Cardiac fibroblast (primary cell): ENCODE data around the gene MED12L.

Experiments
- DNase-seq, 2 donors: peaks; one replicate each; pipeline versions ENCODE4 v3.0.0 to v3.0.0-alpha.2; 2010; ENCODE audit warnings: low read depth in 2 of 2
- H3K4me3 ChIP-seq, 2 donors: replicated peaks in 1 of 2; 1 replicate in 1 of 2; 2 replicates in 1 of 2; pipeline ENCODE4 v1.5.1; 2011; ENCODE audit warnings: low read depth in 2 of 2, low read length in 2 of 2, mild to moderate bottlenecking in 2 of 2, moderate library complexity in 1 of 2
- TF ChIP-seq, protein P1 (sequence below): IDR thresholded peaks from one replicate; pipeline ENCODE4 v1.5.1; 2011; ENCODE audit warnings: low read depth, mild to moderate bottlenecking, low read length, inconsistent platforms

The MED12L gene

DNA sequence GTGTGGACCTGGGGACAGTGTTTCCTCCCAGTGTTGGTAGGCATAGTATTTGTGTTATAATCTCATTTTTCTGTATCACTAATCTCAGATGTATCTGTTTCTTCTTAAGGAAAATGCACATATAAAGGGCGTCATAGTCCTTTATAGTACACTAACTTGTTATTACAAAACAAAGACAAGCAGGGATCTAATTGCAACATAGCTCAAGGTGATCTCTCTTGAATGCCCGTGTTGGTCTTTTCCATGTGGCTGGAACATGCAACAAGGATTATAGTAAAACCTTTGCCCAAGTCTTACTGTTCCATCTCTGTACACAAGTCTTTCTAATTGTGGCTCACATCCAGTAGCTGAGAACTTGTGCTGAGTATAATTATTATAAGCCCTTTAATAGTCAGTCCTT, 234.7 kb downstream of the MED12L start:
- DNase-seq, result no peak
- TF ChIP-seq, protein P1, sequence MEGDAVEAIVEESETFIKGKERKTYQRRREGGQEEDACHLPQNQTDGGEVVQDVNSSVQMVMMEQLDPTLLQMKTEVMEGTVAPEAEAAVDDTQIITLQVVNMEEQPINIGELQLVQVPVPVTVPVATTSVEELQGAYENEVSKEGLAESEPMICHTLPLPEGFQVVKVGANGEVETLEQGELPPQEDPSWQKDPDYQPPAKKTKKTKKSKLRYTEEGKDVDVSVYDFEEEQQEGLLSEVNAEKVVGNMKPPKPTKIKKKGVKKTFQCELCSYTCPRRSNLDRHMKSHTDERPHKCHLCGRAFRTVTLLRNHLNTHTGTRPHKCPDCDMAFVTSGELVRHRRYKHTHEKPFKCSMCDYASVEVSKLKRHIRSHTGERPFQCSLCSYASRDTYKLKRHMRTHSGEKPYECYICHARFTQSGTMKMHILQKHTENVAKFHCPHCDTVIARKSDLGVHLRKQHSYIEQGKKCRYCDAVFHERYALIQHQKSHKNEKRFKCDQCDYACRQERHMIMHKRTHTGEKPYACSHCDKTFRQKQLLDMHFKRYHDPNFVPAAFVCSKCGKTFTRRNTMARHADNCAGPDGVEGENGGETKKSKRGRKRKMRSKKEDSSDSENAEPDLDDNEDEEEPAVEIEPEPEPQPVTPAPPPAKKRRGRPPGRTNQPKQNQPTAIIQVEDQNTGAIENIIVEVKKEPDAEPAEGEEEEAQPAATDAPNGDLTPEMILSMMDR, result no peak
- no peak overlapping the region for H3K4me3 ChIP-seq

DNA sequence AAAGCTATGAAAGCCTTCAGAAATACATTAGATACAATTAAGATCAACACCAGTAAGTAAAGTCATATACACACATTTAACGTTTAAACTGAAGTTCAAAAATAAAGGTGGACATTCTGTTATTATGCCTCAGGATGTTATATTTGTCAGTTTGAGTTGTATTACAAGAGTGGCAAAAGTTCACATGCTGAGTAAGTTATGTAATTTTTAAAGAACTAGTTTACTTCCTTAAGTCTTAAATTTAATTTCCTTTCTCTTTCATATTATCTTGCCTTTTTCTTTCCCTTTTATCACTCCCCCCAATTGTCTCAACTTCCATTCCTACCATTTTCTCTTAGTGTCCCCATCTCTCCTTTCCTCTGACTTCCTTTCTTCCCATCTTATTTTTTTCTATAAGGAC, 236.1 kb downstream of the MED12L start:
- TF ChIP-seq, protein P1, result no peak
- DNase-seq, result no peak
- no peak overlapping the region for H3K4me3 ChIP-seq

DNA sequence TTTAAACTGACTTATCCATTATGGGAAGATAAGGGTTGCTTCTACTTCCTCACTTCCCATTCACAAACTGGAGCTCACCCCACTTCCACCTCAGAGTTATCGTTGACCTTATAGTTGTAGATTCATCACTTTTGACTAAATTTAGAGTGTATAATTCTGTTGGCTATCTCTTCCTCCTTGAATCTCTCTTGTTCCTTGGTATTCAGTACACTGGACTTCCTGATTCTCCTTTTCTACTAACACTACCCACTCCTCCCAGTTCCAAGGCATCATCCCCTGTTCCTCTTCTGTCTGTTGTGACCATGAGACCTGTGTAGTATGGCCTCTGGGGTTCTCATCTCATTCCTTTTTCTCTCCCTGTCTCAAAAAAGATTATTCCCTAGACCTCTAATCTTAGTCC, 237.0 kb downstream of the MED12L start:
- H3K4me3 ChIP-seq, result no peak overlapping the region
- no peak for DNase-seq
- TF ChIP-seq, protein P1, result no peak

DNA sequence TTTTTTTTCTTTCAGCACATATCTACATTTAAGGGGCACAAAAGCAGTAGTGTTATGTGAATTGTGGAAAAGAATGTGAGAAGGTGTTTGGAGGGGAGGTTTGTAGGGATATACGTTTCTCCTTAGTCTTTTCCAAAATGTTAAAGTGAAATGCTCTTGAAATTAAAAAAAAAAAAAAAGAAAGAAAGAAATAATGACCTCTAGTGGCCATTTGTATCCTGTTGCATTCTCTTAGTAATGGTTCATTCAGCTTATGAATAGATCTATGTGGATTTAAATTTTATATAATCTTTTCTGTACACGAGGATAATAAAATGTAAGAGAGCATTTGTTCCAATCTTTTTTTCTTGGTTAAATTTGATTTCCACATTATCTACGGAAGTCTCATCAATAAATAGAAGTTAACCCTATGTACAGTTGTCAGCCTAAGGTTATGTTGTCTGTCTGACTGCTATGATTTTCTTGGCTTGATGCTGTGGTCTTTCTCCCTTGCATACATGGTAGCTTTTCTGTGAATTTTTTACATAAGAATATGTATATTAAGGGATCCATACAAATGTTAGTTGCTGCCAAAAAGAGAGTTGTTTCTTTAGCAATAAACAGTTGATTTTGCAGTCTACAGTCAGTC, 242.2 kb downstream of the MED12L start:
- peak; percentile 55 to 58 for DNase-seq
- TF ChIP-seq, protein P1, result peak; percentile 49
- H3K4me3 ChIP-seq, result no peak overlapping the region

DNA sequence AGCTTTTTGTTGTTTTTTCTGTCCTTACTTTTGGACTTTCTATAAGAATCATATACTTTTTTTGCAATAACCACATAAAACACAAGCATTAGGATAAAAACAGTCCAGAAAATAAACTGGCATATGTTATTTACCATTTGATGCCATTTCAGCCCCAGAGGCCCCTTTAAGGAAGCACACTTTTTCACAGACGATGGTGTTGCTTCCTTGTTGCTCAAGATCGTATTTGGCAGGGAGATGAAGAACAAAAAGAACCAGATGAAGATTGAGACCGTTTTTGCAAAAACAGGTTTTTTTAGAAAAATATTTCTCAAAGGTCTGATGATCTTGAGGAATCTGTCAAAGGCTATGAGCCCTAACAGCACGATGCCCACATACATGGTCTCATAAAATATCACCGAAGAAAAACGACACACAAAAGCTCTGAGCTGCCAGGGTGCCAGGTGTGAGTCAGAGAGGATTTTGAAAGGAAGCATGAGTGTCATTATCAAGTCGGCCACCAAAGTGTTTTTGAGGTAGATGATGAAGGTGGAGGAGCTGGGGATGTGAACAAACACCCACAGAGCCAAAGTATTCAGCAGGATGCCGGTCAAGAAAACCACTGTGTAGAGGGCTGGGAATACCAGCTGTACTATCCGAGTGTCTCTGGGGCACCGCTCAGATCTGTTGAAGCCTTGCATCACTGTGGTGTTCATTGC, 243.0 kb downstream of the MED12L start:
- TF ChIP-seq, protein P1, result no peak
- no peak overlapping the region for H3K4me3 ChIP-seq
- peak; percentile 40 to 52 for DNase-seq

DNA sequence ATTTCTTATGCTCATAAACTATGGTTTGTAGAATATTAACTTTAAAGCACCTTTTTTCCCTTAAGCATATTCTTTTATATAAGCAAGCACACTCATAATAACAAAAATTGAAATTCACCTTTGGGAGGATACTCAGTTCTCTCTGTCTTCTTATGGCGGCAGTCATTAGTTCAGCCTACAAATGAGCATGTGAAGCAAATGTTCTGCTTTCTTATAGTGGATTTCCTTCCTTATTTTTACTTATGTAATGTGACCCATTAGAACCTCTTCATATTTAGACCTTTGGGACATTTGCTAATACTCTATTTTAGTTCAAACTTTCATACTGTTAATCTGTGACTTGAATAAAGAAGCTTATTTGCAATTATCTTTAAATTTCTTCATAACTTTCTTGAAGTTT, 243.9 kb downstream of the MED12L start, which contains the start of gene P2RY13:
P2RY13 (minus strand) TSS at position 187 of the 400 bp plus-strand sequence; CDS start at position 166, 21 bp downstream.
- DNase-seq, result no peak
- H3K4me3 ChIP-seq, result no peak within 1 kb of the TSS
- TF ChIP-seq, protein P1, result no peak
